Mesenchymal stem cell (in vitro differentiated cells and primary cell): ENCODE measurements around the gene OR6V1.

Experiments
- DNase-seq: peaks from one replicate; pipeline ENCODE4 v3.0.0-alpha.2; 2013
- H2AFZ ChIP-seq: one replicate; pipeline ENCODE4 v1.6.1; 2013; ENCODE audit warnings: low read depth, mild to moderate bottlenecking, control low read depth, inconsistent platforms, low read length, moderate library complexity
- H2AK5ac ChIP-seq: 2 replicates; pipeline ENCODE4 v1.6.1; 2013; ENCODE audit warnings: low read length, moderate library complexity, mild to moderate bottlenecking, inconsistent platforms; ENCODE audit not compliant: severe bottlenecking
- H2BK120ac ChIP-seq: one replicate; pipeline ENCODE4 v1.6.1; 2013; ENCODE audit warnings: low read depth, mild to moderate bottlenecking, inconsistent platforms, low read length, moderate library complexity
- H2BK12ac ChIP-seq, 2 experiments: one replicate each; pipeline ENCODE4 v1.6.1; 2013; ENCODE audit warnings: inconsistent platforms in 2 of 2, low read length in 2 of 2, mild to moderate bottlenecking in 2 of 2, moderate library complexity in 2 of 2, control low read depth in 1 of 2
- H2BK15ac ChIP-seq: one replicate; pipeline ENCODE4 v1.6.1; 2013; ENCODE audit warnings: mild to moderate bottlenecking, low read depth, inconsistent platforms; ENCODE audit not compliant: poor library complexity, severe bottlenecking
- H2BK5ac ChIP-seq: 2 replicates; pipeline ENCODE4 v1.6.1; 2013; ENCODE audit warnings: low read depth, mild to moderate bottlenecking, low read length, control low read depth, inconsistent platforms; ENCODE audit not compliant: poor library complexity, severe bottlenecking
- H3K14ac ChIP-seq, 2 experiments: one replicate each; pipeline ENCODE4 v1.6.1; 2013; ENCODE audit warnings: inconsistent platforms in 2 of 2, low read length in 2 of 2, control low read depth in 1 of 2, mild to moderate bottlenecking in 1 of 2, moderate library complexity in 1 of 2
- H3K18ac ChIP-seq, 2 experiments: one replicate each; pipeline ENCODE4 v1.6.1; 2013; ENCODE audit warnings: inconsistent platforms in 2 of 2, low read length in 2 of 2, control low read depth in 1 of 2, low read depth in 1 of 2, mild to moderate bottlenecking in 1 of 2
- H3K23ac ChIP-seq, 2 experiments: one replicate each; pipeline ENCODE4 v1.6.1; 2013; ENCODE audit warnings: inconsistent platforms in 2 of 2, low read length in 2 of 2, mild to moderate bottlenecking in 2 of 2, moderate library complexity in 2 of 2, control low read depth in 1 of 2
- H3K27ac ChIP-seq: 2 replicates; pipeline ENCODE4 v1.5.1; 2013; ENCODE audit warnings: mild to moderate bottlenecking, moderate library complexity, low read length, control low read depth, inconsistent platforms; ENCODE audit not compliant: poor library complexity, severe bottlenecking
- H3K27me3 ChIP-seq, 2 experiments: 2 replicates each; pipeline versions ENCODE4 v1.6.1 to v1.7.0; 2013; ENCODE audit warnings: low read length in 2 of 2, mild to moderate bottlenecking in 2 of 2, moderate library complexity in 2 of 2, control low read depth in 1 of 2, inconsistent platforms in 1 of 2; ENCODE audit not compliant: control insufficient read depth in 1 of 2, insufficient read depth in 1 of 2
- H3K36me3 ChIP-seq, 2 experiments: 2 replicates each; pipeline versions ENCODE4 v1.6.1 to v1.7.0; 2013; ENCODE audit warnings: low read length in 2 of 2, control low read depth in 1 of 2, inconsistent platforms in 1 of 2, low read depth in 1 of 2, mild to moderate bottlenecking in 1 of 2; ENCODE audit not compliant: insufficient read depth in 2 of 2, control insufficient read depth in 1 of 2
- H3K4ac ChIP-seq, 2 experiments: one replicate each; pipeline ENCODE4 v1.6.1; 2013; ENCODE audit warnings: inconsistent platforms in 2 of 2, low read length in 2 of 2, mild to moderate bottlenecking in 2 of 2, moderate library complexity in 2 of 2, control low read depth in 1 of 2, low read depth in 1 of 2
- H3K4me1 ChIP-seq: 2 replicates; pipeline ENCODE4 v1.6.1; 2013; ENCODE audit warnings: low read depth, low read length, control low read depth; ENCODE audit not compliant: control insufficient read depth, insufficient read depth
- H3K4me2 ChIP-seq: 2 replicates; pipeline ENCODE4 v1.6.1; 2013; ENCODE audit warnings: low read length, mild to moderate bottlenecking, inconsistent platforms; ENCODE audit not compliant: poor library complexity, severe bottlenecking
- H3K4me3 ChIP-seq, 2 experiments: 2 replicates each; pipeline versions ENCODE4 v1.5.1 to v1.7.0; 2013; ENCODE audit warnings: low read length in 2 of 2, mild to moderate bottlenecking in 2 of 2, control low read depth in 1 of 2, low read depth in 1 of 2; ENCODE audit not compliant: insufficient read depth in 1 of 2
- H3K79me1 ChIP-seq: replicated peaks from 2 replicates; pipeline ENCODE4 v1.6.1; 2013; ENCODE audit warnings: mild to moderate bottlenecking, control low read depth, low read length, inconsistent platforms; ENCODE audit not compliant: poor library complexity, severe bottlenecking
- H3K9ac ChIP-seq: 2 replicates; pipeline ENCODE4 v1.7.0; 2013; ENCODE audit warnings: mild to moderate bottlenecking, low read length, moderate library complexity
- H3K9me3 ChIP-seq: 2 replicates; pipeline ENCODE4 v1.7.0; 2013; ENCODE audit warnings: mild to moderate bottlenecking, low read length; ENCODE audit not compliant: control insufficient read depth
- H4K8ac ChIP-seq: one replicate; pipeline ENCODE4 v1.6.1; 2013; ENCODE audit warnings: inconsistent platforms, mild to moderate bottlenecking, low read length, moderate library complexity
- H4K91ac ChIP-seq: one replicate; pipeline ENCODE4 v1.6.1; 2013; ENCODE audit warnings: mild to moderate bottlenecking, low read length, inconsistent platforms
- WGBS: methylation state at CpG from one replicate; pipeline ENCODE4 v1.1.7; 2013; ENCODE audit warnings: mixed read lengths; 5-methylcytosine and 5-hydroxymethylcytosine counted together

The OR6V1 gene

DNA sequence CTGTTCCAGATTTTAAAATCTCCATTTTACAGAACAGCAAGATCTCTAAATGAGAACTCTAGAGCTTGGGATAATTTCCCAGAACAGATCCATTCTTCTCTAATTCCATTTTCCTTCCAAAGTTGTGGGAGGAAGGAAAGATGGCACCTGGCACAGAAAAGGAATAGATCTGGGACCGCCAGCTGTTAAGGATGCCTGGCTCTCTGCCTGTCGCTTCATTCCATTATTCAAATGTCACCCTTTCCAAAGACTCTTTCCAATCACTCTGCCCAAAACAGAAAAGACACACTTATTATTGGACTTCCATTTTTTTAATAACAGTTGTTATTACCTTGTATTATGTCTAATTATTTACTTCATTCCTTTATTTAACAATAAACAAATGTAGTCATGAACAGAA, 24.5 kb upstream of the OR6V1 start:
- WGBS, result no CpG with 5 or more reads among the region's 2 CpGs
- H4K8ac ChIP-seq, result no peak overlapping the region
- H3K4ac ChIP-seq, result no peak overlapping the region

DNA sequence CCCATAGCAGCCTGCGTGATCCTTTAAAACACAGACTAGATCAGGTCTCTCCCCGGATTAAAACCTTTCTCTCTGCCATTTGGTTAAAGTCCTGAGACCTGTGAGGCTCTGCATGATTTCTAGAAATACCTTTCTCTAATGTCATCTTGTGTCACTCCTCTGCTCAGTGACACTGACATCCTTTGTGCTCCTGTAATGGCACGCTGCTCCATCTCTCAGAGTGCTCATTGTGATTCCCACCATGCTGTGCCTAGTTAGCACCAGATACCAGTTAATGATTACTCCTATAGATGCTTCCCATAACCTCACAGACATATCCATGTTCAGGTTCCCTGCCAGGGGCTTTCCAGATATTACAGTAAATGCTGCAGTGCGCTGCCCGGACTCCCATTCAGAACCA, 13.5 kb upstream of the OR6V1 start:
- no peak for DNase-seq
- Histone ChIP-seq H4K91ac (no peak overlapping the region), H3K4me2 (no peak overlapping the region), H2BK5ac (no peak overlapping the region), H3K9ac (no peak overlapping the region), H3K79me1 (no peaks in the 10 kb centered on the region), H2AK5ac (no peak overlapping the region), H2BK12ac (no peak overlapping the region), H3K23ac (no peak overlapping the region), H2BK120ac (no peak overlapping the region), H3K4ac (no peak overlapping the region), H2BK15ac (no peak overlapping the region), H3K14ac (no peak overlapping the region), H3K9me3 (no peaks in the 10 kb centered on the region), H3K4me3 (no peak overlapping the region), H3K36me3 (no peaks in the 10 kb centered on the region), H3K4me1 (no peaks in the 10 kb centered on the region), H3K18ac (no peak overlapping the region), H4K8ac (no peak overlapping the region), H2AFZ (no peak overlapping the region), H3K27ac (no peak overlapping the region), H3K27me3 (no peaks in the 10 kb centered on the region)
- WGBS, result 80% methylated on average over 5 of the region's 5 CpGs

More for the DNA sequence above, 24.5 kb upstream of the OR6V1 start:
- Histone ChIP-seq H3K18ac (no peak overlapping the region), H3K9me3 (no peaks in the 10 kb centered on the region), H3K14ac (no peak overlapping the region), H3K23ac (no peak overlapping the region), H2BK15ac (no peak overlapping the region), H2BK5ac (no peak overlapping the region), H3K27me3 (peaks cover 0 to 31% of the 10 kb centered on the region in 2 experiments), H3K27ac (no peak overlapping the region), H3K79me1 (no peaks in the 10 kb centered on the region), H3K4me3 (no peak overlapping the region), H3K36me3 (no peaks in the 10 kb centered on the region), H4K91ac (no peak overlapping the region), H3K4me1 (no peaks in the 10 kb centered on the region), H2AFZ (no peak overlapping the region), H2AK5ac (no peak overlapping the region), H3K9ac (no peak overlapping the region), H2BK12ac (no peak overlapping the region), H2BK120ac (no peak overlapping the region), H3K4me2 (no peak overlapping the region)
- DNase-seq, result no peak

DNA sequence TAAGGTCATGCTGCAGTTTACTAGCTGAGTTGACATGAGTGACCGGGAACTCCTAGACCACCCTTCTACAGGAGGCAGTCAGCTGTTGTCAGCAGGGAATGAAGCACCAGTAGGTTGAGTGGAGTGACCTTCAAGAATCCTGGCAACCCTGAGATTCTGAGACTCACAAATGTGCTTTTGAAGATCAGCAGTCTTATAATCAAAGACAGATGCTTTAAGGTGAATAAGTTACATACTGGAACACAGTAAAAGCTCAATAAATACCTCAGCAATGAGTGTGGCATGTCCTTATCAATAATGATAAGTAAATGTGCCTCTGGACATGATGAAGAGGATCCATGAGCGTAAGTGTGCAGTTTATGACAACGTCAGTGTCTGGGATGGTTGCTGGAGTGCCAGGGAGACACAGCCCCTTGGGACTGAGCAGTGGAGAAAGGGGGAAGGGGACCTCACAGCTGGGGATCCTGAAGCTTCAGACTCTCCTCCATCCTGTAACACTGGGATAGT, 11.9 kb upstream of the OR6V1 start:
- Histone ChIP-seq H3K4me2 (no peak overlapping the region), H4K91ac (no peak overlapping the region), H2BK5ac (no peak overlapping the region), H3K27me3 (no peaks in the 10 kb centered on the region), H3K4me1 (no peaks in the 10 kb centered on the region), H3K18ac (no peak overlapping the region), H3K14ac (no peak overlapping the region), H3K9me3 (no peaks in the 10 kb centered on the region), H3K4ac (no peak overlapping the region), H2AK5ac (no peak overlapping the region), H3K23ac (no peak overlapping the region), H4K8ac (no peak overlapping the region), H2AFZ (no peak overlapping the region), H3K27ac (no peak overlapping the region), H3K4me3 (no peak overlapping the region), H2BK12ac (no peak overlapping the region), H3K9ac (no peak overlapping the region), H3K36me3 (no peaks in the 10 kb centered on the region), H2BK120ac (no peak overlapping the region), H3K79me1 (no peaks in the 10 kb centered on the region), H2BK15ac (no peak overlapping the region)
- no peak for DNase-seq
- 68% methylated on average over 3 of the region's 3 CpGs for WGBS

DNA sequence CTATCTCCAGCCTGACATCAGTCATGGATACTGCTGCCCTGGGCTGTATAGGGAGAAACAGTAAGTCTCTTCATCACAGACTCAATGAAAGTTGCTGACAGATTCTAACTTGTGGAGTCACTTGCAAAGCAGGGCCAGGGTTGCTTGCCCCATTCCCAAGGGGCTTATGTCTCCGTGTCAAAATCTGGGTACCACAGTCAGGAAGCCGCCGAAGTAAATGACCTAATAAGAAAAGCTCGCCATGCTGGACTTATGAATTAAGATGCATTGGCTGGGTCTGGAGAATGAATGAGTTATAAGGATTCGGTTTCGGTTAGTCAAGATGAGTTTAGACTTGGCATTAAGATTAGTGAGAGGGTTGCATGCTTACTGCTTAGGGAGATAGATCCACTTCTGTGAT, 10.8 kb upstream of the OR6V1 start:
- H3K27ac ChIP-seq, result no peak overlapping the region
- no peak overlapping the region for H2BK12ac ChIP-seq
- H2BK5ac ChIP-seq, result no peak overlapping the region
- no peak overlapping the region for H3K4me3 ChIP-seq
- no peak overlapping the region for H3K9ac ChIP-seq
- H3K36me3 ChIP-seq, result no peaks in the 10 kb centered on the region
- DNase-seq, result no peak
- no peak overlapping the region for H4K91ac ChIP-seq
- H4K8ac ChIP-seq, result no peak overlapping the region
- 82% methylated on average over 6 of the region's 6 CpGs for WGBS
- H3K9me3 ChIP-seq, result no peaks in the 10 kb centered on the region
- H2AK5ac ChIP-seq, result no peak overlapping the region
- no peak overlapping the region for H2AFZ ChIP-seq
- no peak overlapping the region for H2BK15ac ChIP-seq
- H3K23ac ChIP-seq, result no peak overlapping the region
- H3K79me1 ChIP-seq, result no peaks in the 10 kb centered on the region
- H3K4ac ChIP-seq, result no peak overlapping the region
- no peak overlapping the region for H3K14ac ChIP-seq
- no peak overlapping the region for H3K4me2 ChIP-seq
- H3K18ac ChIP-seq, result no peak overlapping the region
- no peak overlapping the region for H2BK120ac ChIP-seq
- H3K4me1 ChIP-seq, result no peaks in the 10 kb centered on the region
- H3K27me3 ChIP-seq, result no peaks in the 10 kb centered on the region
